NT2/D1 (cell line): ENCODE results near the gene CREB5.

Experiments used
- DNase-seq: peaks from one replicate; pipeline ENCODE4 v3.0.0-alpha.2; 2011; ENCODE audit warnings: low read depth, low spot score
- H3K27me3 ChIP-seq: 2 replicates; pipeline ENCODE4 v1.6.0; 2011; ENCODE audit warnings: mild to moderate bottlenecking; ENCODE audit not compliant: insufficient read length, insufficient read depth
- H3K36me3 ChIP-seq: 2 replicates; pipeline ENCODE4 v1.6.1; 2011; ENCODE audit warnings: mild to moderate bottlenecking, low read length, mixed read lengths; ENCODE audit not compliant: insufficient read depth, insufficient read length
- H3K4me1 ChIP-seq: 2 replicates; pipeline ENCODE4 v1.5.1; 2011; ENCODE audit not compliant: insufficient read depth, insufficient read length
- H3K4me3 ChIP-seq: 2 replicates; pipeline ENCODE4 v1.5.1; 2011; ENCODE audit warnings: low read depth; ENCODE audit not compliant: insufficient read length
- H3K9ac ChIP-seq: 2 replicates; pipeline ENCODE4 v1.6.0; 2011; ENCODE audit warnings: low read depth; ENCODE audit not compliant: insufficient read length
- H3K9me3 ChIP-seq: 2 replicates; pipeline ENCODE4 v1.5.1; 2011; ENCODE audit warnings: mild to moderate bottlenecking, low read length; ENCODE audit not compliant: insufficient read depth
- SUZ12 ChIP-seq: IDR thresholded peaks from 2 replicates; pipeline ENCODE4 v1.6.1; 2011; ENCODE audit not compliant: insufficient read length, insufficient read depth; ENCODE audit errors: extremely low read depth
- YY1 ChIP-seq: IDR thresholded peaks from 2 replicates; pipeline ENCODE4 v1.6.1; 2011; ENCODE audit not compliant: insufficient read length, insufficient read depth
- ZNF274 ChIP-seq: IDR thresholded peaks from 2 replicates; pipeline ENCODE4 v1.6.1; 2011; ENCODE audit warnings: mild to moderate bottlenecking, low read depth, low read length

CREB5 gene

DNA sequence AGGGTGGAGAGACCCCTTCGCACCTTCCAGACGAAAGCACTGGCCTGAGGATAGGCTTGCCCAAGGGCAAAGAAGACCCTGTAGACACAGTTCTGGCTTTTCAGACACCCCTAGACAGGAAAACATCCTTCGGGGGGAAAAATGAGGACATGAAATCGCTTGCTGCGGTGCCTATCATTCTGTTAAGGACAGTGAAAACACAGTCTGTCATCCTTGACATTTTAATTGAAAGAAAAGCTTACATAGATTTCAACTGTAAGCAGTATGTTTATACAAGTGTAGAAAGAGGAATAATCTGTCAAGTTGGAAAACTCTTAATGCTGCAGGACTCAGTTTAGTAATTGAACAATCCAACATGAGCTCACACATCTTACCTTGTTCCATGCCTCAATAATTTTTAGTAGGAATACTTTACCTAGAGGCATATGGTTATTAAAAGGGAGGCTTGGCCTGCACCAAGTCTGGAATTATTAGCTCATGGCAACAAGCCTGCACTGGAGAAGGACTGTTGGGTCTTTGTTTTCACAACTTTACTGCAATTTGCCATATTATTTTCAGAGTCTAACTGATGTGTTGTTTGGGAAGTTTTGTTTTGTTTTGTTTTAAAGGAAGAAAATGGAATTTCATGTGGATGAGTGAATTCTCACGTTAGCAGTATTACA, 302.3 kb downstream of the CREB5 start:
- Histone ChIP-seq H3K9ac (no peak overlapping the region), H3K4me3 (no peak overlapping the region), H3K4me1 (no peaks in the 10 kb centered on the region), H3K27me3 (no peaks in the 10 kb centered on the region), H3K36me3 (peaks cover 27% of the 10 kb centered on the region), H3K9me3 (no peaks in the 10 kb centered on the region)
- TF ChIP-seq YY1 (no peak), SUZ12 (no peak), ZNF274 (no peak)
- no peak for DNase-seq

DNA sequence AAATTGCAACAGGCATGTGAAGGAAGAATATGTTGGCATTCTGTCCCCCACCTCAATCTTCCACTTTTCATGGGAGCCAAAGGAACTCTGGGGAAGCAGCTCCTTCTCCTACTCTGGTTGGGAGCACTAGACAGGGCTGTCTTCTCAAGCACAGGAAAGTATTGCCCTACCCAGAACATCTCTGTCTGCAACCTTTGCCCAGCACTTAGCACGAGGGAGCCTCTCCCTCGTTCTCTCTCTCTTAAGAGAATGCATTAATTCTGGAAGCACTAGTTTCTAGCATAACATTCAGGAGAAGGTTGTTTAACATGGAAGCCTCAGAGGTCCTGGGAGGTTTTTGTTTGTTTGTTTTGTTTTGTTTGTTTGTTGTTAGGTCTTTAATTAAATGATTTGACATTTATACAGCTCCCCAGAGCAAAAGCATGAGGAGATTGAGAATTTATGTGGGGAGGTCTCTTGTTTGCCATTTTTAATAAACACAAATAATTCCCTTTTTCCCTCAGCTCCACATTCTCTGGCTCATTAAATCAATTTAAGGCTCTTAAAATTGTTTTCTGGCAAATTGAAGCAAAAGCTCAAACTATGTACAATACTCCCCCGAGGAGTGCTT, 305.2 kb downstream of the CREB5 start:
- TF ChIP-seq YY1 (no peak), SUZ12 (no peak), ZNF274 (no peak)
- no peaks in the 10 kb centered on the region for H3K27me3 ChIP-seq

DNA sequence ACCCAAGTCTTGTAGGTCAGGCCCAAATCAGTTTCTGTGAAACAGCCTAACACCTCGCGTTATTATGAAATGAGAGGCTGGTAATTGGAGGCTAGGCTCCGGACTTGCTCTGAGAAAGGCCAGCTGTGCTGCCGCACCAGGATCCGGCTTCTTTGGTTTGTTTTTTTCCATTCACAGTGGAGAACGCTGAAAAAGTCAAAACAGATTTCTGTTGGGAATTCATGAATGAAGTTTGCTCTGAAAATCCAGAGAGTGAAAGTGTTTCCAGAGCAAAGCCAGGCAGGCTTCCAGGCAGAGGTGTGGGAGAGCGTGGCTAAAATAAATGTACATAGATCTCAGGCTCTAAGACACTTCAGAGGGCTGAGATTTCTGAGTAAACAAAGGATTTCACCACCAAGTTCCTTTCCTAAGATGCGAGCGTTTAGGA, 305.8 kb downstream of the CREB5 start:
- no peaks in the 10 kb centered on the region for H3K4me1 ChIP-seq
- DNase-seq: no peak
- H3K36me3 ChIP-seq: peaks cover 52% of the 10 kb centered on the region
- H3K4me3 ChIP-seq: no peak overlapping the region
- TF ChIP-seq SUZ12 (no peak), YY1 (no peak), ZNF274 (no peak)
- no peak overlapping the region for H3K9ac ChIP-seq
- no peaks in the 10 kb centered on the region for H3K27me3 ChIP-seq
- H3K9me3 ChIP-seq: no peaks in the 10 kb centered on the region

More for the DNA sequence above, 305.2 kb downstream of the CREB5 start:
- Histone ChIP-seq H3K36me3 (peaks cover 47% of the 10 kb centered on the region), H3K4me1 (no peaks in the 10 kb centered on the region), H3K9ac (no peak overlapping the region), H3K9me3 (no peaks in the 10 kb centered on the region), H3K4me3 (no peak overlapping the region)
- no peak for DNase-seq

DNA sequence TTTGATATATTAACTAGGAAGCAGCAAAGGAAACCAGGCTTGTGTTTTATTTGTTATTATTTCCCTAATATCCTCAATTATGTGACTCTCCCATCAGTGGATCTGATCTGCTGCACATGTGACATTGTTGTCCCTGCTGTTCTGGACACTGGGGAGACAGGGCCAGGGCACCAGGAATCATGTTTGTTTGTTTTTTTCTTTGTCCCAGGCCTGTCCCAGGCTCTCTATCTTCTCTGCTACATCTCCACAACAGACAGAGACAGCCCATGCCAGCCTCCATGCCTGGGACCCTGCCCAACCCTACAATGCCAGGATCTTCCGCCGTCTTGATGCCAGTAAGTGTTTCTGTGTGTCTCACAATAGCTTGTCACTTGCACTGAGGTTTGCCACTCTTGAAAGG, 306.2 kb downstream of the CREB5 start:
- Histone ChIP-seq H3K9me3 (no peaks in the 10 kb centered on the region), H3K9ac (no peak overlapping the region), H3K4me3 (no peak overlapping the region), H3K27me3 (no peaks in the 10 kb centered on the region), H3K4me1 (no peaks in the 10 kb centered on the region), H3K36me3 (peaks cover 53% of the 10 kb centered on the region)
- no peak for DNase-seq
- TF ChIP-seq ZNF274 (no peak), SUZ12 (no peak), YY1 (no peak)

DNA sequence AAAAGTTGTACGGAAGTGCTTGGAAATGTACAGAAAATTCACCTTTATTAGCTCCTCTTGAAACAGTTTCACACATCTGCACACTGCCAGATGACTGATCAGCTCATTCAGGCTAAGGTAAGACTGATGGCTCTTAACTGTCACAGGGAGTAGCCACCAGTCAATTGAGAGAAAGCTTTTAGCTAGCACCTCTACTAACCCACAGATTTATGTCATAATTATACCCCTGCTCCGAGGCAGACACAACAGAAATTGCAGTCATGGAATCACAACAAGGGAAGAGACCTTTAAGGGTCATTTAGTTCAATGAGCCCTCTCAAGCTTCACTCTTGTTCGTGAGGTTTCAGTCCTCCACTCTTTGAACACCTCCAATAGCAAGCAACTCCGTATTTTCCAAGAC, 310.4 kb downstream of the CREB5 start:
- Histone ChIP-seq H3K27me3 (no peaks in the 10 kb centered on the region), H3K4me1 (peaks cover 3% of the 10 kb centered on the region), H3K9ac (no peak overlapping the region), H3K4me3 (no peak overlapping the region), H3K36me3 (peaks cover 75% of the 10 kb centered on the region), H3K9me3 (no peaks in the 10 kb centered on the region)
- no peak for DNase-seq
- TF ChIP-seq YY1 (no peak), SUZ12 (no peak), ZNF274 (no peak)

DNA sequence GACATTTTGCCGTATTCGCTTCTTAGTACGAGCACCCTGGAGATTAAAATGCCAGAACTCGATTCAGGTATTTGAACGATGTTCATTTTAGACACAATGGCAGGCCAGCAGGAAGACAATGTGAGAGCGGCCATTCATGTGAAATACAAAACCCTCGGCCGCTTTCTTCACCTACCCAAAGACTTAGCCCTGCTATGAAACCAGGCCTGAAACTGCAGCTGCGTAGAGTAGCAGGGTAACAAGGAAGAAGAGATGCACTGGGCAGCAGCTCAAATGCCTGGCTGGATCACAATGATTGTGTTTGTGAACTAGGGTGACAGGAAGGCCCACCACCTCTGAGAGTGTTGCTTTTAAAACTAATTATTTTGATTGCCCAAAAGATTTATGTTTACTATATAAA, 311.0 kb downstream of the CREB5 start:
- H3K4me1 ChIP-seq: peaks cover 3% of the 10 kb centered on the region
- no peak for DNase-seq
- H3K36me3 ChIP-seq: peaks cover 78% of the 10 kb centered on the region
- H3K4me3 ChIP-seq: no peak overlapping the region
- TF ChIP-seq YY1 (no peak), SUZ12 (no peak), ZNF274 (no peak)
- no peak overlapping the region for H3K9ac ChIP-seq
- H3K9me3 ChIP-seq: no peaks in the 10 kb centered on the region
- no peaks in the 10 kb centered on the region for H3K27me3 ChIP-seq

DNA sequence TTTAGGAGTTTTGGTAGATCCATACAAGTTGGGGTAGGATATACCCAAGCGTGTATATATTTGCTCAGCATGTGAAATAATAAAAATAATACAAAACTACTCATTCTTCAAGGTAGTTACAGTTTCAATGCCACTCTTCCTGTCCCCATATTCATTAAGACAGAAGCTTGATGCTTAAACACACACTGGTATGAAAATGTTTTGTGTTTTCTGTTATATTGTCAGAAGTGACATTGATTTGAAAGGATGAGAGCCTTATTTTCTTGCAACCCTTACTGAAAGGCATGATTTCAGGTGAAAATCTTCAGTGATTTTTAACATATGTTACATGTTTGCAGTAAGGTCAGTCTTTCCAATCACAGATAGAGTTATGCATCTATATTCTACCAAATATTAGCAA, 312.2 kb downstream of the CREB5 start:
- Histone ChIP-seq H3K36me3 (peaks cover 66% of the 10 kb centered on the region), H3K4me1 (peaks cover 3% of the 10 kb centered on the region), H3K4me3 (no peak overlapping the region), H3K9me3 (no peaks in the 10 kb centered on the region), H3K9ac (no peak overlapping the region), H3K27me3 (no peaks in the 10 kb centered on the region)
- DNase-seq: no peak
- TF ChIP-seq ZNF274 (no peak), YY1 (no peak), SUZ12 (no peak)
